Mucosa of stomach (tissue), 1 donor: Measurements from ENCODE around the gene CNN3.

Experiments used
- H3K27me3 ChIP-seq: one replicate; pipeline ENCODE4 v1.7.0; 2013; ENCODE audit warnings: mild to moderate bottlenecking, low read length; ENCODE audit not compliant: control insufficient read depth, insufficient read depth
- H3K36me3 ChIP-seq: one replicate; pipeline ENCODE4 v1.7.0; 2013; ENCODE audit warnings: low read length; ENCODE audit not compliant: control insufficient read depth, insufficient read depth
- H3K4me1 ChIP-seq: one replicate; pipeline ENCODE4 v1.7.0; 2013; ENCODE audit warnings: mild to moderate bottlenecking, low read length; ENCODE audit not compliant: control insufficient read depth, insufficient read depth
- H3K4me3 ChIP-seq: one replicate; pipeline ENCODE4 v1.7.0; 2013; ENCODE audit warnings: low read length
- H3K9ac ChIP-seq: one replicate; pipeline ENCODE4 v1.7.0; 2013; ENCODE audit warnings: mild to moderate bottlenecking, low read length, moderate library complexity
- H3K9me3 ChIP-seq: one replicate; pipeline ENCODE4 v1.7.0; 2013; ENCODE audit warnings: mild to moderate bottlenecking, low read length, moderate library complexity; ENCODE audit not compliant: control insufficient read depth
- donor health status: Pancreatic carcinoma.

Gene CNN3

GRCh38 chr1:94855307-94855700 is 71.6 kb downstream of the CNN3 start:
- Histone ChIP-seq H3K9ac (no peak overlapping the region), H3K4me3 (no peak overlapping the region)

DNA sequence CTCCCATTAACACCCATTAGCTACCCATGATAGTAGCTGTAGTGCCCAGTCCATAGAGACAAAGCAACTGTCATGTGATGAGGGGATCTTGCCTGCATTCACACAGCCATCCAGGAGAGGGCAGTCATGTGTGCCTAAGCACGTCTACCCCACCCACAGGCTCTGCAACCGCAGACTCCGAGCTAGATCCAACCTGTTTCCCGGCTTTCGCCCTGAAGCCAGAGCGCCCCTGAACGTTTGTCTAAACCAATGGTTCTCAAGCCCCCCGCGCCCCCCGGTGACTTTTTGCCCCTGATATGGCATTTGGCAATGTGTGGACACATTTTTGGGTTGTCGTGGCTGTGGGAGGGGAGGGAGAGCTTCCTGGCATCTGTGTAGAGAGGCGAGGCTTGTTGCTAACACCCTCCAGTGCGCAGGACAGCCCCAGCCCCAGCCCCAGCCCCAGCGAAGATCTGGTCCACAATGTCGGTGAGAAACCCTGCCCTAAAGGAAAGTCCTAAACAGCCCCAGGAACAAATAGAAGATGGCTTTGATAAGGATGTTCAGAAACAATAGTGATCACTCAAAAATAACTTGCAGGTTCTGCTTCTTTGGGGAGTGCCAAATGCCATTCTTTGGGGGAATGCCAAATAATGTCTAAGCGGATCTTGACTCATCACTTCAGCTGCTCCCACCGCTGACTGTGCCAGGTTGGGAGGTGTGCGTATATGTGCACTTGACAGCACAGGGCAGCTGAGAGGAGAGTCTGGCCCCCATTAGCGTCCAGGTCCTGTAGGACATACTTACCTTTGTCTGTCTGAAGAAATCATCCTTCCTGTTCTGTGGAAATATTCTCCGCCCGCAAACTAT is 72.2 kb downstream of the CNN3 start:
- Histone ChIP-seq H3K9me3 (no peaks in the 10 kb centered on the region), H3K4me3 (no peak overlapping the region), H3K9ac (peak overlapping the region; percentile 36), H3K27me3 (no peaks in the 10 kb centered on the region), H3K36me3 (no peaks in the 10 kb centered on the region), H3K4me1 (peaks cover 10% of the 10 kb centered on the region)

More at GRCh38 chr1:94855307-94855700, 71.6 kb downstream of the CNN3 start:
- Histone ChIP-seq H3K4me1 (peaks cover 10% of the 10 kb centered on the region), H3K27me3 (no peaks in the 10 kb centered on the region), H3K9me3 (no peaks in the 10 kb centered on the region), H3K36me3 (no peaks in the 10 kb centered on the region)

GRCh38 chr1:94852788-94853187 is 74.1 kb downstream of the CNN3 start:
- Histone ChIP-seq H3K4me1 (peaks cover 10% of the 10 kb centered on the region), H3K9me3 (no peaks in the 10 kb centered on the region), H3K36me3 (no peaks in the 10 kb centered on the region), H3K27me3 (no peaks in the 10 kb centered on the region), H3K4me3 (no peak overlapping the region), H3K9ac (no peak overlapping the region)

GRCh38 chr1:94851571-94851970 is 75.3 kb downstream of the CNN3 start:
- Histone ChIP-seq H3K9me3 (no peaks in the 10 kb centered on the region), H3K27me3 (no peaks in the 10 kb centered on the region), H3K36me3 (no peaks in the 10 kb centered on the region), H3K9ac (no peak overlapping the region), H3K4me3 (no peak overlapping the region), H3K4me1 (peaks cover 10% of the 10 kb centered on the region)
